ENCODE data around the gene IL21. TPM values are rescaled to one million over a fixed set of nuclear protein-coding genes. Genes with fewer than 3 reads are reported as not detected.

Gene IL21
- total and polyA plus RNA-seq, 2 experiments from 2014 or later = not detected

- H4K20me1 ChIP-seq (ENCODE audit: insufficient read depth, poor library complexity, severe bottlenecking) = no peaks in the 10 kb centered on the region
- H2AFZ ChIP-seq = no peak overlapping the region
- H3K79me2 ChIP-seq = no peaks in the 10 kb centered on the region
- H3K4me1 ChIP-seq (ENCODE audit: insufficient read depth) = no peaks in the 10 kb centered on the region
- no peak overlapping the region for H3K4me3 ChIP-seq
- WGBS (ENCODE audit: low lambda C conversion rate, missing lambda C conversion rate) = 78% methylated on average over 7 of the region's 7 CpGs
- no peaks in the 10 kb centered on the region for H3K36me3 ChIP-seq (replicated peaks; ENCODE audit: insufficient read depth, low read depth)
- no peak overlapping the region for H3K27ac ChIP-seq
- H3K9me3 ChIP-seq (ENCODE audit: low read depth) = no peaks in the 10 kb centered on the region
- no peaks in the 10 kb centered on the region for H3K9me2 ChIP-seq (replicated peaks; ENCODE audit: insufficient read depth)
- no peaks in the 10 kb centered on the region for H3K27me3 ChIP-seq
- DNase-seq (ENCODE audit: low spot score) = no peak
- TF ChIP-seq CTCF (IDR thresholded peaks at IDR 0.05; ENCODE audit: poor library complexity) (no peak), EZH2 (IDR thresholded peaks at IDR 0.05; ENCODE audit: borderline replicate concordance) (no peak), EZH2phosphoT487 (IDR thresholded peaks at IDR 0.05; ENCODE audit: low read depth, severe bottlenecking, unreplicated experiment) (no peak)
- H3K4me2 ChIP-seq = no peak overlapping the region
These were observed 3.0 kb downstream of the IL21 start for GRCh38 chr4:122617597-122618593.

DNA sequence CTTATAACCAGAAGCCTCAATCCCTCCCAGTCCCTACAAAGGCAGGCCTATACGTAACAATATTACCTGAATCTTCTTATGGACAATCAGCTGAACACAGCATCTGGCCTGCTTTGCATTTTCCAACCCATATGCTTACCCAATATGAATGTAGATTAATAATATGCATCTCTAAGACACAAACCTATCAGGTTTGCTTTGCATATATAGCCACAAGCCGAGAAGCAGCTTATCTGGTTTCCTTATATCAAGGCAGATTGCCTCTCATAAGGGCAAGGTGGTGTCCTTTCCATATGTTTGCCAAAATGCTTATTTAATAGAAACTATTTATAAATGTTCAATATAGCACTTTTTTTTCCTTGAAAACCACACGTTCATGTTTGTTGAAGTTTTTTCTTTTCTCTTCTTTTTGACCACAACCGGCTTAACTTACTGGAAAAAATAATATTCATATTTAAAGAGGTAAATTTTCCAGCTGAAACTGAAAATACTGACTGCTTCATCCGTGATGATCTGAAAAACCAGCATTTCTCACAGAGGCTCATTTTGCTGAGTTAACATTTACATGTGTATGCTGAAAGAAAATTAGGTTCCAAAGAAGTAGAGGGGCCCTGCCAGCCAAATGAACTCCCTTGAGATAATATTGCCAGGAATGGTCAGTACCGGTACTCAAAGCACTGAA, 3.8 kb downstream of the IL21 start:
- Histone ChIP-seq H3K4me1 (ENCODE audit: insufficient read depth) (no peaks in the 10 kb centered on the region), H3K36me3 (replicated peaks; ENCODE audit: insufficient read depth, low read depth) (no peaks in the 10 kb centered on the region), H3K27ac (no peak overlapping the region), H3K79me2 (no peaks in the 10 kb centered on the region), H4K20me1 (ENCODE audit: insufficient read depth, poor library complexity, severe bottlenecking) (no peaks in the 10 kb centered on the region), H3K9me2 (replicated peaks; ENCODE audit: insufficient read depth) (no peaks in the 10 kb centered on the region), H3K4me3 (no peak overlapping the region), H3K4me2 (no peak overlapping the region), H3K9me3 (ENCODE audit: low read depth) (no peaks in the 10 kb centered on the region), H3K27me3 (no peaks in the 10 kb centered on the region), H2AFZ (no peak overlapping the region)
- 86% methylated on average over 6 of the region's 6 CpGs for WGBS (ENCODE audit: low lambda C conversion rate, missing lambda C conversion rate)
- DNase-seq (ENCODE audit: low spot score) = no peak
- TF ChIP-seq EZH2phosphoT487 (IDR thresholded peaks at IDR 0.05; ENCODE audit: low read depth, severe bottlenecking, unreplicated experiment) (no peak), CTCF (IDR thresholded peaks at IDR 0.05; ENCODE audit: poor library complexity) (no peak), EZH2 (IDR thresholded peaks at IDR 0.05; ENCODE audit: borderline replicate concordance) (no peak)

- TF ChIP-seq EZH2 (IDR thresholded peaks at IDR 0.05; ENCODE audit: borderline replicate concordance) (no peak), EZH2phosphoT487 (IDR thresholded peaks at IDR 0.05; ENCODE audit: low read depth, severe bottlenecking, unreplicated experiment) (no peak), CTCF (IDR thresholded peaks at IDR 0.05; ENCODE audit: poor library complexity) (no peak)
- no peak overlapping the region for H3K27ac ChIP-seq
- DNase-seq (ENCODE audit: low spot score) = no peak
- H3K9me2 ChIP-seq (replicated peaks; ENCODE audit: insufficient read depth) = no peaks in the 10 kb centered on the region
- no peaks in the 10 kb centered on the region for H3K36me3 ChIP-seq (replicated peaks; ENCODE audit: insufficient read depth, low read depth)
- no peak overlapping the region for H2AFZ ChIP-seq
- no peaks in the 10 kb centered on the region for H3K79me2 ChIP-seq
- H3K4me3 ChIP-seq = no peak overlapping the region
- no peaks in the 10 kb centered on the region for H3K4me1 ChIP-seq (ENCODE audit: insufficient read depth)
- WGBS (ENCODE audit: low lambda C conversion rate, missing lambda C conversion rate) = 100% methylated on average over 1 of the region's 1 CpG
- H4K20me1 ChIP-seq (ENCODE audit: insufficient read depth, poor library complexity, severe bottlenecking) = no peaks in the 10 kb centered on the region
- no peak overlapping the region for H3K4me2 ChIP-seq
- no peaks in the 10 kb centered on the region for H3K27me3 ChIP-seq
- H3K9me3 ChIP-seq (ENCODE audit: low read depth) = no peaks in the 10 kb centered on the region
These were observed 6.2 kb downstream of the IL21 start for GRCh38 chr4:122614621-122615020.
